Measurements from ENCODE around the gene RHOF.

Gene RHOF

DNA sequence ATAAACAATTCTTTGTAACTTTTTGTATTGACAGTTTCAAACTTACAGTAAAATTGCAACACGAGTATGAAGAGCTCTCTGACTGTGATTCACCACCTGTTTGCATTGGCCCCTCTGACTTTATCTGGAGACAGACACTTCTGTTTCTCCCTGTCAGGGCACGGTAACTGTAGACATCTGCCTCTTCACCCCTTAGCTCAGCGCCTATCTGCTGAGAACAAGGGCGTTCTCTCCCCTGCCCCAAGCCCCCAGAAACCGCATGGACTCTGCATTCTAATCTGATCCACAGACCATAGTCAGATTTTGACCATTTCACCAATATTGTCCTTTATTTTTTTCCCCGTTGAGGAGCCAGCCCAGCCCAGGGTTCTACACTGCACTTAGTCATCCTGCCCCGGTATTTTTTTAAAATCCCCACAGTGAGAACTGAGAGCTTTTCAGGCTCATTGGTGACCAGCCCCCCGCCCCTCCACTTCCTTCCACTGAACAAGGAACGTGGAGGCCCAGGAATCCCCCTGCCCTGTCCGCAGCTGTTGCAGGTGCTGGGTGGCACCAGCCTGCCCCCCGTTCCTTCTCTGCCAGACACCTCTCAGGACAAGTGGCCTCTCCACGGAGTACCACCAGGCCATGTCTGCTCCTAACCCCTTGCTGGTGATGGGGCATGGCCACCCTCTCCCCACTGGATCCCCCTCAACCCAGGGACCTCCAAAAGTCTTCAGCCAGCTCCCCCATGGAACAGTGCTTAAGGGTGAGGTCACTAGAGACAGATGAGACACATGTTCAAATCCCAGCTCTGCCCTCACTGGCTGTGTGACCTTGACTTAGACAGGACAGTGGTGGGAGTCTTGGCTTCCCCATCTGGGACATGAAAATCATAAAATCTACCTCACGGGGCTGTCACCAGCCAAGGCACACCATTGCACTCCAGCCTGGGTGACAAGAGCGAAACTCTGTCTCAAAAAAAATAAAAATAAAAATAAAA, 11.2 kb downstream of the RHOF start:
- no peak for DNase-seq (ENCODE audit: extremely low spot score)
- POLR2A ChIA-PET, result interaction anchor here (1.0 to 2.4 kb wide), 4 partner anchors 11 to 106 kb away, joined by 3 to 12 read pairs (median 6); partner anchors contain the start of genes PSMD9, RHOF and TMEM120B
- CTCF ChIA-PET, result interaction anchor here (0.6 to 10.0 kb wide), 5 partner anchors 9 to 375 kb away, joined by 3 to 87 read pairs (median 3); partner anchors contain the start of gene RHOF
- TF ChIP-seq HDGF (IDR thresholded peaks at IDR 0.05; ENCODE audit: borderline replicate concordance) (no peak), FOXM1 (IDR thresholded peaks at IDR 0.05; ENCODE audit: borderline replicate concordance) (no peak), FOXA1 (IDR thresholded peaks at IDR 0.05) (no peak), CTBP1 (IDR thresholded peaks at IDR 0.05; ENCODE audit: borderline replicate concordance) (no peak), LEF1 (IDR thresholded peaks at IDR 0.05; ENCODE audit: borderline replicate concordance) (no peak), PKNOX1 (IDR thresholded peaks at IDR 0.05) (no peak), SUZ12 (IDR thresholded peaks at IDR 0.05) (no peak), NFRKB (IDR thresholded peaks at IDR 0.05) (no peak), SP1 (IDR thresholded peaks at IDR 0.05) (no peak), ARNT (IDR thresholded peaks at IDR 0.05) (no peak), ELF4 (IDR thresholded peaks at IDR 0.05) (no peak), ZNF384 (IDR thresholded peaks at IDR 0.05) (no peak), FOXK2 (IDR thresholded peaks at IDR 0.05) (no peak), TARDBP (IDR thresholded peaks at IDR 0.05) (no peak), BHLHE40 (IDR thresholded peaks at IDR 0.05; ENCODE audit: borderline replicate concordance) (no peak)

- no peak for DNase-seq (ENCODE audit: extremely low spot score)
- CTCF ChIA-PET, result interaction anchor here (0.8 to 10.0 kb wide), 4 partner anchors 9 to 30 kb away, joined by 3 to 87 read pairs (median 4); partner anchors contain the start of gene RHOF
- no peak for TF ChIP-seq BHLHE40 (IDR thresholded peaks at IDR 0.05; ENCODE audit: borderline replicate concordance)
- no peak for TF ChIP-seq FOXM1 (IDR thresholded peaks at IDR 0.05; ENCODE audit: borderline replicate concordance)
- TF ChIP-seq NFRKB (IDR thresholded peaks at IDR 0.05), result no peak
- TF ChIP-seq SP1 (IDR thresholded peaks at IDR 0.05), result no peak
- no peak for TF ChIP-seq HDGF (IDR thresholded peaks at IDR 0.05; ENCODE audit: borderline replicate concordance)
- TF ChIP-seq CTBP1 (IDR thresholded peaks at IDR 0.05; ENCODE audit: borderline replicate concordance), result no peak
- TF ChIP-seq L3MBTL2 (conservative IDR thresholded peaks at IDR 0.05), result no peak
- no peak for TF ChIP-seq FOXA1 (IDR thresholded peaks at IDR 0.05)
- TF ChIP-seq LEF1 (IDR thresholded peaks at IDR 0.05; ENCODE audit: borderline replicate concordance), result no peak
- no peak for TF ChIP-seq FOXK2 (IDR thresholded peaks at IDR 0.05)
- TF ChIP-seq ZNF384 (IDR thresholded peaks at IDR 0.05), result no peak
- no peak for TF ChIP-seq ELF4 (IDR thresholded peaks at IDR 0.05)
- no peak for TF ChIP-seq TARDBP (IDR thresholded peaks at IDR 0.05)
- no peak for TF ChIP-seq SUZ12 (IDR thresholded peaks at IDR 0.05)
- TF ChIP-seq ARNT (IDR thresholded peaks at IDR 0.05), result no peak
- TF ChIP-seq PKNOX1 (IDR thresholded peaks at IDR 0.05), result no peak
- POLR2A ChIA-PET, result interaction anchor here (1.0 to 2.4 kb wide), 4 partner anchors 12 to 107 kb away, joined by 3 to 12 read pairs (median 6); partner anchors contain the start of genes PSMD9, RHOF and TMEM120B
Measured at GRCh38 chr12:121781484-121781997, 11.9 kb downstream of the RHOF start.

GRCh38 chr12:121780429-121780828, 13.1 kb downstream of the RHOF start:
- ChIA-PET CTCF (interaction anchor here (10.0 kb wide), 1 partner anchor 15 kb away, joined by 87 read pairs; the partner anchor contains the start of gene RHOF), POLR2A (interaction anchor here (0.6 to 2.4 kb wide), 3 partner anchors 13 to 68 kb away, joined by 3 to 12 read pairs (median 3); partner anchors contain the start of gene RHOF)
- TF ChIP-seq L3MBTL2 (conservative IDR thresholded peaks at IDR 0.05) (no peak), SP1 (IDR thresholded peaks at IDR 0.05) (no peak), FOXM1 (IDR thresholded peaks at IDR 0.05; ENCODE audit: borderline replicate concordance) (no peak), FOXA1 (IDR thresholded peaks at IDR 0.05) (no peak), NFRKB (IDR thresholded peaks at IDR 0.05) (no peak), CTBP1 (IDR thresholded peaks at IDR 0.05; ENCODE audit: borderline replicate concordance) (no peak), FOXK2 (IDR thresholded peaks at IDR 0.05) (no peak), PKNOX1 (IDR thresholded peaks at IDR 0.05) (no peak), BHLHE40 (IDR thresholded peaks at IDR 0.05; ENCODE audit: borderline replicate concordance) (no peak), ZNF384 (IDR thresholded peaks at IDR 0.05) (no peak), ELF4 (IDR thresholded peaks at IDR 0.05) (no peak)
- DNase-seq (ENCODE audit: extremely low spot score), result no peak

- ChIA-PET CTCF (interaction anchor here (0.6 to 10.0 kb wide), 2 partner anchors 16 to 188 kb away, joined by 4 to 87 read pairs; partner anchors contain the start of gene RHOF), POLR2A (interaction anchor here (0.9 kb wide), 1 partner anchor 19 kb away, joined by 3 read pairs; no protein-coding TSS in a partner anchor)
- DNase-seq (ENCODE audit: extremely low spot score), result no peak
- no peak for TF ChIP-seq FOXM1 (IDR thresholded peaks at IDR 0.05; ENCODE audit: borderline replicate concordance)
- TF ChIP-seq FOXK2 (IDR thresholded peaks at IDR 0.05), result no peak
- TF ChIP-seq LEF1 (IDR thresholded peaks at IDR 0.05; ENCODE audit: borderline replicate concordance), result no peak
- no peak for TF ChIP-seq TARDBP (IDR thresholded peaks at IDR 0.05)
- no peak for TF ChIP-seq L3MBTL2 (conservative IDR thresholded peaks at IDR 0.05)
- no peak for TF ChIP-seq BHLHE40 (IDR thresholded peaks at IDR 0.05; ENCODE audit: borderline replicate concordance)
- no peak for TF ChIP-seq CTBP1 (IDR thresholded peaks at IDR 0.05; ENCODE audit: borderline replicate concordance)
- no peak for TF ChIP-seq NFRKB (IDR thresholded peaks at IDR 0.05)
- no peak for TF ChIP-seq SUZ12 (IDR thresholded peaks at IDR 0.05)
- TF ChIP-seq HDGF (IDR thresholded peaks at IDR 0.05; ENCODE audit: borderline replicate concordance), result no peak
- TF ChIP-seq SP1 (IDR thresholded peaks at IDR 0.05), result no peak
- TF ChIP-seq ARNT (IDR thresholded peaks at IDR 0.05), result no peak
- TF ChIP-seq ZNF384 (IDR thresholded peaks at IDR 0.05), result no peak
- TF ChIP-seq FOXA1 (IDR thresholded peaks at IDR 0.05), result no peak
- no peak for TF ChIP-seq PKNOX1 (IDR thresholded peaks at IDR 0.05)
- no peak for TF ChIP-seq ELF4 (IDR thresholded peaks at IDR 0.05)
Measured at GRCh38 chr12:121779422-121779895, 14.0 kb downstream of the RHOF start.
